ENCODE measurements around the gene SDK1. TPM values are rescaled to one million over a fixed set of nuclear protein-coding genes. Genes with fewer than 3 reads are reported as not detected.

SDK1 gene
- total RNA-seq, 6 experiments from 2014 or later: not detected

DNA sequence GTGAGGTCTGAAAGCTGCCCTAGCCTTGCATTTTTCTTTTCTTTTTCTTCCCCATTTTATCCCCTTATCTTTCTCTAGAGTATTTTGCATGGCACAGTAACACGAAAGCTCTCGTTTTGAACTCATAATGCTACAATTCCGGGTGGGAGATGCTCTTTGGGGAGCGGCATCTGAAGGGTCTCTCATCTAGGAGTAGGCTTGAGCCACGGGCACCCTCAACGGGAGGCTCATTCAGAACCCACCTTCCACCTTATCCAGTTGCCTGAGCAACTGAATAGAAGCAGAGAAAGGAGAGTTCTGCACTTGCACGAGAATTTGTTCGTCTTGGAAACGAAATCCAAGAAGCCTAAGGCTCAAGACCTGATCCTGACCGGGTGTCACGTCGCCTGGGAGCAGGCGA, 777.5 kb downstream of the SDK1 start:
- Mint-ChIP-seq H3K27me3 (ENCODE audit: insufficient read depth) (no peaks in the 10 kb centered on the region), H3K36me3 (ENCODE audit: low read depth) (no peaks in the 10 kb centered on the region), H3K9me3 (peaks cover 62% of the 10 kb centered on the region), H3K4me3 (no peak overlapping the region), H3K4me1 (ENCODE audit: low read depth) (no peaks in the 10 kb centered on the region), H3K27ac (no peak overlapping the region)
- no peak for DNase-seq
- TF ChIP-seq, protein P1, sequence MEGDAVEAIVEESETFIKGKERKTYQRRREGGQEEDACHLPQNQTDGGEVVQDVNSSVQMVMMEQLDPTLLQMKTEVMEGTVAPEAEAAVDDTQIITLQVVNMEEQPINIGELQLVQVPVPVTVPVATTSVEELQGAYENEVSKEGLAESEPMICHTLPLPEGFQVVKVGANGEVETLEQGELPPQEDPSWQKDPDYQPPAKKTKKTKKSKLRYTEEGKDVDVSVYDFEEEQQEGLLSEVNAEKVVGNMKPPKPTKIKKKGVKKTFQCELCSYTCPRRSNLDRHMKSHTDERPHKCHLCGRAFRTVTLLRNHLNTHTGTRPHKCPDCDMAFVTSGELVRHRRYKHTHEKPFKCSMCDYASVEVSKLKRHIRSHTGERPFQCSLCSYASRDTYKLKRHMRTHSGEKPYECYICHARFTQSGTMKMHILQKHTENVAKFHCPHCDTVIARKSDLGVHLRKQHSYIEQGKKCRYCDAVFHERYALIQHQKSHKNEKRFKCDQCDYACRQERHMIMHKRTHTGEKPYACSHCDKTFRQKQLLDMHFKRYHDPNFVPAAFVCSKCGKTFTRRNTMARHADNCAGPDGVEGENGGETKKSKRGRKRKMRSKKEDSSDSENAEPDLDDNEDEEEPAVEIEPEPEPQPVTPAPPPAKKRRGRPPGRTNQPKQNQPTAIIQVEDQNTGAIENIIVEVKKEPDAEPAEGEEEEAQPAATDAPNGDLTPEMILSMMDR (IDR thresholded peaks at IDR 0.05): no peak

DNA sequence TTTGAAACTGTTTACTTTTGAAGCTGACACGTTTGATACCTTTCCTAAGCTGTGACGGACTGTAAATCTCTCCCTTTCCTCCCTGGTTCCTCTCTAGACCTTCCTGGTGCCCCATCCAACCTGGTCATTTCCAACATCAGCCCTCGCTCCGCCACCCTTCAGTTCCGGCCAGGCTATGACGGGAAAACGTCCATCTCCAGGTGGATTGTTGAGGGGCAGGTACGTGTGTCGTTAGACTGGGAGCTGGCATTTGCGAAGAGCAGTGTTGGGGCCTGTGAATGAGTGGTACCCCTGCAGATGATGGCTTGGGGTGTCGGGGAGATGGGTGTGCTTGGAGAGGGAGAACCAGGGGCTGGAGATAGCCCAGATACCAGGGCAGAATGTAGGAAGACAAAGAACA, 778.3 kb downstream of the SDK1 start:
- H3K4me1 Mint-ChIP-seq (ENCODE audit: low read depth): no peaks in the 10 kb centered on the region
- DNase-seq: no peak
- H3K27me3 Mint-ChIP-seq (ENCODE audit: insufficient read depth): no peaks in the 10 kb centered on the region
- TF ChIP-seq, protein P1 (IDR thresholded peaks at IDR 0.05): no peak
- no peak overlapping the region for H3K27ac Mint-ChIP-seq
- H3K36me3 Mint-ChIP-seq (ENCODE audit: low read depth): no peaks in the 10 kb centered on the region
- no peak overlapping the region for H3K4me3 Mint-ChIP-seq
- H3K9me3 Mint-ChIP-seq: peaks cover 62% of the 10 kb centered on the region

DNA sequence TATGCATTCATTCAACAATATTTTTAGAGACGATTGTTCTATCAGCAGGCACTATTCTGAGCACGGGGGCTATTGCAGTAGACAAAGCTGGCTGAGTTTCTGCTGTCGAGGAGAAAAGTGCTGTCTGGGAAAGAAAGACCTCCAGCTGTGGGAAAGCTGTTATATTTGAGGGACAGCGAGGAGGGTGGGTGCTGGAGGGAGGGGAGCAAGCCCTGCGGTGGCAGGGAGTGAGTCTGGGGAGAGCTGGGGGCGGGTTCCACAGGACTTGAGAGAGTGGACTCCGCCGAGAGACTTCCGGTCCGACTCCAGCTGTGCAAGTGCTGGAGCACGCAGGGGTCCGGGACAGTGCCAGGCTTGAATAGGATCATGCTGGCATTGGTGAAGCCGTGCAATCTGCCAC, 778.9 kb downstream of the SDK1 start:
- TF ChIP-seq, protein P1 (IDR thresholded peaks at IDR 0.05): no peak
- Mint-ChIP-seq H3K27me3 (ENCODE audit: insufficient read depth) (no peaks in the 10 kb centered on the region), H3K27ac (no peak overlapping the region), H3K4me1 (ENCODE audit: low read depth) (no peaks in the 10 kb centered on the region), H3K36me3 (ENCODE audit: low read depth) (no peaks in the 10 kb centered on the region), H3K4me3 (no peak overlapping the region), H3K9me3 (peaks cover 62% of the 10 kb centered on the region)
- DNase-seq: no peak

DNA sequence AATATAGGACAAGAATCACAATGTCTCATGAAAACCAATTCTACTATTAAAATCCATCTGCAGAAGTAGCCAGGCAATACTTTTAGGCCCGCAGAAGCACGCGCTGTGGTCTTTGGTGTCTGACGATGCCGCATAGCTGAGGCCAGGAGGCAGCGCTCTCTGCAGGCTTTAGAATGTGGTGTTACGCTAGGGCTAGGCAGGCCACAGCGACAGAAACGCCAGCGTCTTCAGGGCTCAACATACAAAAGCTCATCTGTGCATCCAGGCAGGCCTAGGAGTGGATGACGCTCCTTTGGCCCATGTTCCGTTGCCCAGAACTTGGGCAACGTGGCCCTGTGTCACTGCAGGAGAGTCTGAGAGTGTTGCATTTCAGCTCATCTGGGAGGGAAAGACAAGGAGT, 779.9 kb downstream of the SDK1 start:
- no peak overlapping the region for H3K4me3 Mint-ChIP-seq
- TF ChIP-seq, protein P1 (IDR thresholded peaks at IDR 0.05): no peak
- no peaks in the 10 kb centered on the region for H3K4me1 Mint-ChIP-seq (ENCODE audit: low read depth)
- peaks cover 56% of the 10 kb centered on the region for H3K9me3 Mint-ChIP-seq
- no peaks in the 10 kb centered on the region for H3K27me3 Mint-ChIP-seq (ENCODE audit: insufficient read depth)
- H3K27ac Mint-ChIP-seq: no peak overlapping the region
- no peaks in the 10 kb centered on the region for H3K36me3 Mint-ChIP-seq (ENCODE audit: low read depth)
- DNase-seq: no peak

DNA sequence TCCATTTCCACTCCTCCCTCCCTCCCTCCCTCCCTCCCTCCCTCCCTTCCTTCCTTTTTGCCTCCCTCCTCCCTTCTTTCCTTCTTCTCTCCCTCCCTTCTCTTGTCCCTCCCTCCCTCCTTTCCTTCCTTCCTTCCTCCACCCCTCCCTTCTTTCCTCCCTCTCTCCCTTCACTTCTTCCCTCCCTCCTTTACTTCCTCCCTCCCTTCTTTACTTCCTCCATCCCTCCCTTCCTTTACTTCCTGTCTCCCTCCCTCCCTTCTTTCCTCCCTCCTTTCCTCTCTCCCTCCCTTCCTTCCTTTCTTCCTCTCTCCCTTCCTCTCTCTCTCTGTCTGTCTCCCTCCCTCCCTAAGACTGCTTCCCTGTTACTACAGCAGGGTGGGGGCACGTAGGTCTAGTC, 782.5 kb downstream of the SDK1 start:
- Mint-ChIP-seq H3K4me3 (no peak overlapping the region), H3K4me1 (ENCODE audit: low read depth) (no peaks in the 10 kb centered on the region), H3K27me3 (ENCODE audit: insufficient read depth) (no peaks in the 10 kb centered on the region), H3K9me3 (peaks cover 48% of the 10 kb centered on the region), H3K36me3 (ENCODE audit: low read depth) (no peaks in the 10 kb centered on the region), H3K27ac (no peak overlapping the region)
- no peak for DNase-seq
- TF ChIP-seq, protein P1 (IDR thresholded peaks at IDR 0.05): no peak

DNA sequence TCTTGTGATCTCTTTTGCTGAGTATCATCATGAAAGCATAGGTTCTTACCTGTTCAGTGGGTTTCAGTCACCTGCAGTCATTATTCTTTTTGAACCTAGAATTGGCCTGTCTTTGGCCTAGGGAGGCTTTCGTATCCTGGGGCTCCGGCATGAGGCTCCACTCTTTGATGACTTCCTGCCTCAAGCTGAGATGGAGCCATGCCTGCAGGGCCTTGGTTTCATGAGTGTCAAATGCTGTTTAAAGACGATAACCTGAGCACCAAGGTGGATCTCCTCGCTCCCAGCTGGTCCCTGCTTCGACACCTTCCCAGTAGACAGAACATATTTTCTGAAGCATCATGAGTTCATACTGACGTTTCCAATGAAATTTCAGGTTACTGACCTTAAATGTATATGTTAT, 783.2 kb downstream of the SDK1 start:
- Mint-ChIP-seq H3K36me3 (ENCODE audit: low read depth) (no peaks in the 10 kb centered on the region), H3K27me3 (ENCODE audit: insufficient read depth) (no peaks in the 10 kb centered on the region), H3K27ac (no peak overlapping the region), H3K9me3 (peaks cover 43% of the 10 kb centered on the region), H3K4me1 (ENCODE audit: low read depth) (no peaks in the 10 kb centered on the region), H3K4me3 (no peak overlapping the region)
- no peak for DNase-seq
- TF ChIP-seq, protein P1 (IDR thresholded peaks at IDR 0.05): no peak
